Astrocyte of the cerebellum (primary cell): ENCODE measurements around the gene VEGFB.

Source experiments
- DNase-seq: peaks from one replicate; pipeline ENCODE4 v3.0.0-alpha.2; 2011; ENCODE audit warnings: low read depth
- H3K4me3 ChIP-seq: 2 replicates; pipeline ENCODE4 v1.5.1; 2011; ENCODE audit warnings: mild to moderate bottlenecking, low read depth, low read length, moderate library complexity
- in situ Hi-C: cut with HindIII; loops from 2 replicates; pipeline ENCODE4 v1.10.0; 2017; ENCODE audit warnings: low sequenced_read_pairs
- TF ChIP-seq, protein P1 (sequence below): IDR thresholded peaks from 2 replicates; pipeline ENCODE4 v1.5.1; 2012; ENCODE audit warnings: low read length, low read depth, moderate library complexity, mild to moderate bottlenecking; ENCODE audit errors: missing control alignments

The VEGFB gene

GRCh38 chr11:64241241-64241490 is 6.8 kb downstream of the VEGFB start:
- TF ChIP-seq, protein P1, sequence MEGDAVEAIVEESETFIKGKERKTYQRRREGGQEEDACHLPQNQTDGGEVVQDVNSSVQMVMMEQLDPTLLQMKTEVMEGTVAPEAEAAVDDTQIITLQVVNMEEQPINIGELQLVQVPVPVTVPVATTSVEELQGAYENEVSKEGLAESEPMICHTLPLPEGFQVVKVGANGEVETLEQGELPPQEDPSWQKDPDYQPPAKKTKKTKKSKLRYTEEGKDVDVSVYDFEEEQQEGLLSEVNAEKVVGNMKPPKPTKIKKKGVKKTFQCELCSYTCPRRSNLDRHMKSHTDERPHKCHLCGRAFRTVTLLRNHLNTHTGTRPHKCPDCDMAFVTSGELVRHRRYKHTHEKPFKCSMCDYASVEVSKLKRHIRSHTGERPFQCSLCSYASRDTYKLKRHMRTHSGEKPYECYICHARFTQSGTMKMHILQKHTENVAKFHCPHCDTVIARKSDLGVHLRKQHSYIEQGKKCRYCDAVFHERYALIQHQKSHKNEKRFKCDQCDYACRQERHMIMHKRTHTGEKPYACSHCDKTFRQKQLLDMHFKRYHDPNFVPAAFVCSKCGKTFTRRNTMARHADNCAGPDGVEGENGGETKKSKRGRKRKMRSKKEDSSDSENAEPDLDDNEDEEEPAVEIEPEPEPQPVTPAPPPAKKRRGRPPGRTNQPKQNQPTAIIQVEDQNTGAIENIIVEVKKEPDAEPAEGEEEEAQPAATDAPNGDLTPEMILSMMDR: no peak
- in situ Hi-C loops: no loop called here
- peak overlapping the region; percentile 92 for H3K4me3 ChIP-seq
- DNase-seq: peak; percentile 97

GRCh38 chr11:64241491-64242374 is 7.3 kb downstream of the VEGFB start:
- peak overlapping the region; percentile 92 for H3K4me3 ChIP-seq
- in situ Hi-C loops: no loop called here
- TF ChIP-seq, protein P1: no peak
- DNase-seq: no peak

DNA sequence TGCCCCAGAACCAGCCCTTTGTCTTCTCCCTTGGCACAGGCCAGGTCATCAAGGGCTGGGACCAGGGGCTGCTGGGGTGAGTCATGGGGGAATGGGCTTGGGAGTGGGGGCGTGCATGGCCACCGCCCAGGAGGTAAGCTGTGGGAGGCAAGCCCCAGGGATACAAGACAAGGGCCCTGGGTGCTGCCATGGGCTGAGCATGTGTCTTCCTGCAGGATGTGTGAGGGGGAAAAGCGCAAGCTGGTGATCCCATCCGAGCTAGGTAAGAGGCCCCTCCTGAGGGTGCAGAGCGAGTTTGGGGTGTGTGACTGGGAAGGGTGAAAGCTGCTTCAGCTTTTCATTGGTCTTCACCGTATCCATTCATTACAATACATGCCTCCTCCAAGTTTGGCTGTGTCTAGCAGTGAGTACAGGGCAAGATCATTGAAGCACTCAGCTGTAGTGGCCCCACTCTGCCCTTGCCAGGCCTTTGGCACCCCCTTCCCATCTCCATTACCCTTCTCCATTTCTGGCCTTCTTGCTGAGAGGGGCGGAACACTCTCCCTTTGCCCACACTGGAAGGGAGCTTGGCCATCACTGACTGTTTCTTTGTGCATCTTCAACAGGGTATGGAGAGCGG is 9.0 kb downstream of the VEGFB start:
- H3K4me3 ChIP-seq: no peak overlapping the region
- DNase-seq: no peak
- in situ Hi-C loops: no loop called here
- TF ChIP-seq, protein P1: no peak

GRCh38 chr11:64244107-64244506 is 9.7 kb downstream of the VEGFB start:
- H3K4me3 ChIP-seq: no peak overlapping the region
- no peak for DNase-seq
- in situ Hi-C loops: no loop called here
- TF ChIP-seq, protein P1: no peak

DNA sequence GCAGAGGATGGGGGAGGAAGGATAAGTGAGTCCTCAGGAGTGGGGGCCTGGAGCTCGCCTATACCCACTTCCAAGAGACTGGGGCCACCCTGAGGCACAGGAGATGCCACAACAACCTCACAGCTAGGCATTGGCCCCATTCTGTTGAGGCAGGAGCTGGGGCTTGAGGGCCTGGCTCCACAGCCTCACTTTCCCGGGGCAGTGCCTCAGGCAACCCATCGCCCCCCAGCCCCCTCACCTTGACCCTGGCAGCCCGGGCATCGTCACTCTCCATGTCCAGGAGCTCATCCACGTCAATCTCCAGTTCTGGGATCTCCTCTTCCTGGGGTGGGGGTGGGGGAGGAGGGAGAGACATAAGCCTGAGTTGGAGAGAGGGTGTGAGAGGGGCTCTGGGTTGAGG is 10.6 kb downstream of the VEGFB start:
- in situ Hi-C loops: no loop called here

DNA sequence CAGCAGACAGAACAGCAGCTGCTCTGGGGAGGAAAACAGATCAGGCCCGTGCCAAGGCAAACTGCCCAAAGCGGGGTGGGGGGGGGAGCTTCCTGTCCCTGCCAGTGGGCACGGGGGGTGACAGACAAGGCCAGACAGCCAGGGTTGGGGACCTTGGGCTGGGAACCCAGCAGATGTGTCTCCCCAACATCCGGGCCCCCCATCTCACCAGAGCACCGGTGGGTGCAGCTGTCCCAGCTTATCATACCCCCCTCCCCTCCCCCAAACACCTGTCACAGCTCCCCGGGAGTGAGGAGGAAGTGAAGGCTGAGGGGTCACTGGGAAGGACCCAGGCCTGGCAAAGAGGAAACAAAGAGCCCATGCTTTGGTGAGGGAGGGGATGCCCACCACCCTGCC is 11.0 kb downstream of the VEGFB start:
- TF ChIP-seq, protein P1: no peak
- in situ Hi-C loops: no loop called here
- H3K4me3 ChIP-seq: peak overlapping the region; percentile 71
- no peak for DNase-seq

More for the DNA sequence above, 10.6 kb downstream of the VEGFB start:
- DNase-seq: no peak
- TF ChIP-seq, protein P1: no peak
- peak overlapping the region; percentile 71 for H3K4me3 ChIP-seq
